GM13977 (cell line): ENCODE results near the gene BUD31.
"Not testable (repeated sequence)": the region's sequence is repeated elsewhere in the genome, so short reads cannot be mapped to it uniquely, and the experiment has no call there.

ENCODE experiments used
- DNase-seq: peaks from one replicate; pipeline ENCODE4 v3.0.0; 2012; ENCODE audit warnings: low spot score
- CTCF ChIP-seq: IDR thresholded peaks from 2 replicates; pipeline ENCODE4 v1.5.1; 2012; ENCODE audit warnings: mild to moderate bottlenecking, control low read depth; ENCODE audit not compliant: insufficient read depth; ENCODE audit errors: extremely low read depth, missing control alignments
- in situ Hi-C: fragments of 300-500 bp; cut with MboI; formaldehyde crosslinking; loops from one replicate; pipeline ENCODE4 v1.12.0; 2022; ENCODE audit warnings: low sequenced_read_pairs, low pct_unique_long_range_greater_than_20kb, mixed read lengths, inconsistent platforms; ENCODE audit not compliant: unreplicated experiment

BUD31 gene

GRCh38 chr7:99374111-99375064 lies 34.4 kb upstream of the BUD31 start, which contains the start of gene ARPC1B:
ARPC1B (plus strand) TSS chr7:99374730; CDS start chr7:99385715, 10,985 bp downstream.
- in situ Hi-C loops: no loop called here
- DNase-seq: peak; percentile 99
- no peak for TF ChIP-seq CTCF

GRCh38 chr7:99375070-99375807 lies 33.5 kb upstream of the BUD31 start:
- in situ Hi-C loops: no loop called here
- peak; percentile 84 for DNase-seq
- no peak for TF ChIP-seq CTCF

GRCh38 chr7:99379043-99379577 lies 29.7 kb upstream of the BUD31 start:
- no peak for TF ChIP-seq CTCF
- DNase-seq: peak; percentile 65
- in situ Hi-C loops: no loop called here

- DNase-seq, in situ Hi-C loops: not testable (repeated sequence)
Observed at GRCh38 chr7:99379693-99380031, 29.1 kb upstream of the BUD31 start.

GRCh38 chr7:99380032-99380822 lies 28.5 kb upstream of the BUD31 start:
- in situ Hi-C loops: no loop called here
- TF ChIP-seq CTCF: no peak
- DNase-seq: peak; percentile 76

- no peak for TF ChIP-seq CTCF
- peak; percentile 87 for DNase-seq
Observed at GRCh38 chr7:99380823-99381663, 27.7 kb upstream of the BUD31 start.

More at GRCh38 chr7:99380823-99381663, 27.7 kb upstream of the BUD31 start:
- in situ Hi-C loops: no loop called here
